HEK293 (cell line): Measurements from ENCODE around the gene BTRC.
A peak's percentile ranks its signal among the peaks of the same experiment; 100 is the strongest.

Experiments used
- CTCF ChIA-PET: fragments of 350-600 bp; formaldehyde crosslinking; extraction: SDS; loops from one replicate; lab custom pipeline; 2021; ENCODE audit warnings: antibody characterized with exemption; lab: Yijun Ruan, JAX
- POLR2A ChIA-PET: fragments of 300-600 bp; formaldehyde crosslinking; extraction: SDS; loops from one replicate; lab custom pipeline; 2020; ENCODE audit warnings: antibody characterized with exemption, inconsistent platforms; lab: Yijun Ruan, JAX
- H3K27ac ChIP-seq: fragments of 200-500 bp; sonication (Bioruptor generic); 2 replicates; pipeline ENCODE4 v1.5.1; 2014; ENCODE audit warnings: low read depth, low read length, control low read depth, inconsistent platforms; ENCODE audit errors: extremely low read depth
- H3K36me3 ChIP-seq, 2 experiments: fragments of 200-500 bp in 1 of 2; sonication (Bioruptor generic) in 1 of 2; 1 replicate in 1 of 2; 2 replicates in 1 of 2; pipeline ENCODE4 v1.5.1; 2014 to 2017; ENCODE audit warnings: inconsistent platforms in 2 of 2, low read length in 2 of 2; ENCODE audit not compliant: control insufficient read depth in 2 of 2, insufficient read depth in 1 of 2
- H3K4me1 ChIP-seq: fragments of 200-500 bp; sonication (Bioruptor generic); 2 replicates; pipeline ENCODE4 v1.5.1; 2014; ENCODE audit warnings: mild to moderate bottlenecking, low read length, inconsistent platforms; ENCODE audit not compliant: control insufficient read depth, insufficient read depth
- H3K4me3 ChIP-seq: 2 replicates; pipeline ENCODE4 v1.5.1; 2011; ENCODE audit warnings: low read depth, mild to moderate bottlenecking, control low read depth, low read length, moderate library complexity
- H3K9me3 ChIP-seq: fragments of 200-500 bp; sonication (Bioruptor generic); 2 replicates; pipeline ENCODE4 v1.5.1; 2014; ENCODE audit warnings: low read depth, low read length, inconsistent platforms; ENCODE audit not compliant: control insufficient read depth, insufficient read depth
- AEBP2 ChIP-seq: fragments of 450-650 bp; formaldehyde crosslinking; IDR thresholded peaks from 2 replicates; pipeline ENCODE4 v1.5.1; 2016; ENCODE audit warnings: missing biosample characterization, missing genetic modification characterization, borderline replicate concordance
- ATF2 ChIP-seq: fragments of 450-650 bp; formaldehyde crosslinking; IDR thresholded peaks from 2 replicates; pipeline ENCODE4 v1.5.1; 2016; ENCODE audit warnings: missing biosample characterization, missing genetic modification characterization, low read depth
- GLI2 ChIP-seq: fragments of 450-650 bp; formaldehyde crosslinking; IDR thresholded peaks from 2 replicates; pipeline ENCODE4; 2017; ENCODE audit warnings: missing biosample characterization, missing genetic modification characterization, low read depth, borderline replicate concordance
- KLF9 ChIP-seq: fragments of 450-650 bp; formaldehyde crosslinking; IDR thresholded peaks from 2 replicates; pipeline ENCODE4 v1.5.1; 2016; ENCODE audit warnings: missing biosample characterization, missing genetic modification characterization, low read depth
- MZF1 ChIP-seq: fragments of 450-650 bp; formaldehyde crosslinking; IDR thresholded peaks from 2 replicates; pipeline ENCODE4 v1.5.1; 2017; ENCODE audit warnings: missing biosample characterization, missing genetic modification characterization, borderline replicate concordance
- PRDM10 ChIP-seq: fragments of 450-650 bp; formaldehyde crosslinking; IDR thresholded peaks from 2 replicates; pipeline ENCODE4 v1.5.1; 2016; ENCODE audit warnings: missing biosample characterization, missing genetic modification characterization
- SP2 ChIP-seq: fragments of 450-650 bp; formaldehyde crosslinking; IDR thresholded peaks from 2 replicates; pipeline ENCODE4 v1.5.1; 2016; ENCODE audit warnings: missing biosample characterization, missing genetic modification characterization
- SP7 ChIP-seq: fragments of 450-650 bp; formaldehyde crosslinking; IDR thresholded peaks from 2 replicates; pipeline ENCODE4 v1.5.1; 2016; ENCODE audit warnings: missing biosample characterization, missing genetic modification characterization
- ZFP69B ChIP-seq: fragments of 450-650 bp; formaldehyde crosslinking; IDR thresholded peaks from 2 replicates; pipeline ENCODE4 v1.5.1; 2016; ENCODE audit warnings: missing biosample characterization, missing genetic modification characterization
- ZNF488 ChIP-seq: fragments of 450-650 bp; formaldehyde crosslinking; IDR thresholded peaks from 2 replicates; pipeline ENCODE4 v1.5.1; 2016; ENCODE audit warnings: missing biosample characterization, missing genetic modification characterization
- ZNF692 ChIP-seq: fragments of 450-650 bp; formaldehyde crosslinking; IDR thresholded peaks from 2 replicates; pipeline ENCODE4 v1.5.1; 2016; ENCODE audit warnings: missing biosample characterization, missing genetic modification characterization
- ZSCAN23 ChIP-seq: fragments of 450-650 bp; formaldehyde crosslinking; IDR thresholded peaks from 2 replicates; pipeline ENCODE4 v1.5.1; 2016; ENCODE audit warnings: missing biosample characterization, missing genetic modification characterization

The BTRC gene

GRCh38 chr10:101597091-101597900 lies 243.3 kb downstream of the BTRC start:
- Histone ChIP-seq H3K4me1 (peaks cover 9% of the 10 kb centered on the region; the same call in 1 of the 2 replicates), H3K27ac (no peak overlapping the region), H3K4me3 (no peak overlapping the region), H3K9me3 (no peaks in the 10 kb centered on the region), H3K36me3 (peaks cover 0 to 21% of the 10 kb centered on the region in 2 experiments; a peak in 1 of 3 replicates)
- ChIA-PET POLR2A (interaction anchor here (0.7 to 1.0 kb wide), 2 partner anchors 8 to 165 kb away, joined by 3 read pairs; no protein-coding TSS in a partner anchor), CTCF (interaction anchor here (0.5 to 1.7 kb wide), 10 partner anchors 11 to 1376 kb away, joined by 3 to 8 read pairs (median 3); no protein-coding TSS in a partner anchor)
- TF ChIP-seq MZF1 = peak; percentile 61; the same call in 1 of the 2 replicates
- no peak for TF ChIP-seq PRDM10 (tag by site-specific recombination)

GRCh38 chr10:101601541-101601940 lies 247.6 kb downstream of the BTRC start:
- H3K9me3 ChIP-seq = no peaks in the 10 kb centered on the region
- CTCF ChIA-PET = interaction anchor here (0.5 to 12.8 kb wide), 11 partner anchors 9 to 393 kb away, joined by 3 to 203 read pairs (median 5); partner anchors contain the start of gene NPM3
- TF ChIP-seq ZNF488 (tag by site-specific recombination) = no peak
- no peak for TF ChIP-seq AEBP2
- peak; percentile 27; the same call in 1 of the 2 replicates for TF ChIP-seq PRDM10 (tag by site-specific recombination)
- 0 out of 2 replicates have a peak, but pooled peaks have one; percentile 27 for TF ChIP-seq SP7
- no peak for TF ChIP-seq ZSCAN23 (tag by site-specific recombination)
- TF ChIP-seq SP2 (tag by site-specific recombination) = 0 out of 2 replicates have a peak, but pooled peaks have one; percentile 5
- 0 out of 2 replicates have a peak, but pooled peaks have one; percentile 30 for TF ChIP-seq ATF2 (tag by site-specific recombination)
- 0 out of 2 replicates have a peak, but pooled peaks have one; percentile 17 for TF ChIP-seq ZFP69B
- 0 out of 2 replicates have a peak, but pooled peaks have one; percentile 19 for TF ChIP-seq KLF9
- TF ChIP-seq ZNF692 (tag by site-specific recombination) = peak; percentile 83
- TF ChIP-seq GLI2 (tag by site-specific recombination) = no peak
- TF ChIP-seq, all 188 proteins: peak for 7
- Histone ChIP-seq H3K4me3 (no peak overlapping the region), H3K36me3 (peaks cover 4 to 35% of the 10 kb centered on the region in 2 experiments; a peak in 2 of 3 replicates), H3K4me1 (no peaks in the 10 kb centered on the region), H3K27ac (no peak overlapping the region)
- POLR2A ChIA-PET = no interaction called here
